Measurements from ENCODE around the gene ZNF319. TPM values are rescaled to one million over a fixed set of nuclear protein-coding genes. Genes with fewer than 3 reads are reported as not detected.
A peak's percentile ranks its signal among the peaks of the same experiment; 100 is the strongest.
"Not testable (repeated sequence)": the region's sequence is repeated elsewhere in the genome, so short reads cannot be mapped to it uniquely, and the experiment has no call there.

Gene ZNF319
- total and polyA plus RNA-seq, 8 donors, result 1.4 to 11.0 (median 2.7) TPM; not detected in 1

- Histone ChIP-seq H3K4me1 (peaks cover 0 to 8% (median 3%) of the 10 kb centered on the region in 4 donors), H3K27me3 (peaks cover 0 to under 1% (median 0%) of the 10 kb centered on the region in 3 donors), H3K4me3 (no peak overlapping the region), H3K27ac (no peak overlapping the region), H3K36me3 (no peaks in the 10 kb centered on the region), H3K9me3 (no peaks in the 10 kb centered on the region)
- DNase-seq, result no peak
- WGBS, 5 donors, result 81 to 88% (median 87%) methylated on average over 11 of the region's 11 CpGs
- intact Hi-C loops (cut with DNase I; ENCODE audit: low total_unique reads), result no loop called here
- TF ChIP-seq, protein P1, sequence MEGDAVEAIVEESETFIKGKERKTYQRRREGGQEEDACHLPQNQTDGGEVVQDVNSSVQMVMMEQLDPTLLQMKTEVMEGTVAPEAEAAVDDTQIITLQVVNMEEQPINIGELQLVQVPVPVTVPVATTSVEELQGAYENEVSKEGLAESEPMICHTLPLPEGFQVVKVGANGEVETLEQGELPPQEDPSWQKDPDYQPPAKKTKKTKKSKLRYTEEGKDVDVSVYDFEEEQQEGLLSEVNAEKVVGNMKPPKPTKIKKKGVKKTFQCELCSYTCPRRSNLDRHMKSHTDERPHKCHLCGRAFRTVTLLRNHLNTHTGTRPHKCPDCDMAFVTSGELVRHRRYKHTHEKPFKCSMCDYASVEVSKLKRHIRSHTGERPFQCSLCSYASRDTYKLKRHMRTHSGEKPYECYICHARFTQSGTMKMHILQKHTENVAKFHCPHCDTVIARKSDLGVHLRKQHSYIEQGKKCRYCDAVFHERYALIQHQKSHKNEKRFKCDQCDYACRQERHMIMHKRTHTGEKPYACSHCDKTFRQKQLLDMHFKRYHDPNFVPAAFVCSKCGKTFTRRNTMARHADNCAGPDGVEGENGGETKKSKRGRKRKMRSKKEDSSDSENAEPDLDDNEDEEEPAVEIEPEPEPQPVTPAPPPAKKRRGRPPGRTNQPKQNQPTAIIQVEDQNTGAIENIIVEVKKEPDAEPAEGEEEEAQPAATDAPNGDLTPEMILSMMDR (IDR thresholded peaks at IDR 0.05), result no peak
Observed at GRCh38 chr16:57979006-57979585, 21.4 kb downstream of the ZNF319 start.

GRCh38 chr16:57978070-57978465 lies 22.4 kb downstream of the ZNF319 start:
- H3K36me3 ChIP-seq; H3K4me1 ChIP-seq; DNase-seq; H3K27ac ChIP-seq; H3K4me3 ChIP-seq; H3K27me3 ChIP-seq; intact Hi-C loops (cut with DNase I; ENCODE audit: low total_unique reads); H3K9me3 ChIP-seq: not testable (repeated sequence)
- WGBS, 5 donors, result 42 to 86% (median 55%) methylated on average over 2 of the region's 2 CpGs

DNA sequence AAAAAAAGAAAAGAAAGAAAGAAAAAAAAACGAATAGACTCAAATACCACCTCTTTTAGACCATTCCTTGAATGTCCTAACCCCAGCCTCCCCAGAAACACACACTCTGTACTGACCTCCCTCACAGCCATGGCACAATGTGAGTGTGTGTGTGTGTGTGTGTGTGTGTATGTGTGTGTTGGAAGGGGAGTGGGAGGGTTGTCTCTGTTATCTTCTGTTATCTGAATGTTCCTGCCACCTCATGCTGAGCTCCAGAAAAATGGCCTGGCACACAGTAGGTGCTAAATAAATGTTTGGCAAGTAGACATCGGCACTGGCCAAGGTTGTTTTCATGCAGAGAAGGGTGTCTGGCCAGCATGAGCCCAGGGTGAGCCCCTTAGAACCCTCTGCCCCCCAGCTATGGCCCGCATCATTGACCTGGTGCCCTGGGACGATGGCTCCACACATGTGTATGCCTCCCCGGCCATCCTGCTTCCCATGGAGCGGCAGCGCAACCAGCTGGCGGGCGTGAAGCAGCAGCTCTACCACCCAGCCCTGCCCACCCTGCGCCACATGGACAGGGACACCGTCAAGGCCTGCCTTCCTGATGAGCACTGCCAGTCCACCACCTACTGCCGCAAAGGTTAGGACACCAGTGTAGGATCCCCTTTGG lies 22.9 kb downstream of the ZNF319 start:
- no peaks in the 10 kb centered on the region for H3K27me3 ChIP-seq
- H3K4me1 ChIP-seq, result peaks cover 0 to 7% (median 2%) of the 10 kb centered on the region in 4 donors
- H3K36me3 ChIP-seq, result no peaks in the 10 kb centered on the region
- DNase-seq, result no peak
- no peak overlapping the region for H3K27ac ChIP-seq
- no peak overlapping the region for H3K4me3 ChIP-seq
- no peak for TF ChIP-seq POLR2A (IDR thresholded peaks at IDR 0.05)
- TF ChIP-seq, protein P1 (IDR thresholded peaks at IDR 0.05), result no peak
- TF ChIP-seq EP300 (IDR thresholded peaks at IDR 0.05), result no peak
- no peak for TF ChIP-seq POLR2AphosphoS5 (IDR thresholded peaks at IDR 0.05)
- 66 to 88% (median 86%) methylated on average over 3 to 12 of the region's 12 CpGs for WGBS, 5 donors
- intact Hi-C loops (cut with DNase I; ENCODE audit: low total_unique reads), result no loop called here
- no peaks in the 10 kb centered on the region for H3K9me3 ChIP-seq

GRCh38 chr16:57976331-57976796 lies 24.1 kb downstream of the ZNF319 start:
- Histone ChIP-seq H3K4me1 (peaks cover 0 to 7% (median 2%) of the 10 kb centered on the region in 4 donors), H3K27me3 (peaks cover 0 to 2% (median 0%) of the 10 kb centered on the region in 3 donors), H3K36me3 (no peaks in the 10 kb centered on the region), H3K9me3 (no peaks in the 10 kb centered on the region), H3K4me3 (no peak overlapping the region), H3K27ac (peak overlapping the region in 1 of 5 donors; percentile 22)
- DNase-seq, result peak in 1 of 2 donors; percentile 43
- 26 to 49% (median 38%) methylated on average over 2 of the region's 2 CpGs for WGBS, 5 donors
- intact Hi-C loops (cut with DNase I; ENCODE audit: low total_unique reads), result no loop called here
- TF ChIP-seq POLR2A (IDR thresholded peaks at IDR 0.05) (no peak), EP300 (IDR thresholded peaks at IDR 0.05) (no peak), POLR2AphosphoS5 (IDR thresholded peaks at IDR 0.05) (no peak)
- TF ChIP-seq, protein P1 (IDR thresholded peaks at IDR 0.05), result no peak

DNA sequence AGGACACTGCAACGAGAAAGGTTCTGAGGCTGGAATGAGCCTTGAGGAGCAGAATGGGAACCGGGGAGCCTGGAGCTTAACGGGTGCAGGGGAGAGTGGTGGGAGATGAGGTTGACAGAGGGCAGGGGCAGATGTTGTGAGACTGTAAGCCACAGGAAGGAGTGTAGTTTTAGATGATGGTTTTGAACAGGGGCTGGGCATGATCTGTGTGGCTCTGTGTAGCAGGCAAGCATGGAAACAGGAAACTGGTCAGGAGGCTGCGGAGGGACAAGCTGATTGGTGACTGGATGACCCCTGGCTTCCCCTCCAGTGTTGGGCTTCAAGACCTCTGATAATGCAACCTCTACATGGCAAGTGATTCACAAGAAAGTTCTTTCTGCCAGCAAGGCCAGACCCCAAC lies 28.2 kb downstream of the ZNF319 start:
- Histone ChIP-seq H3K4me1 (peaks cover 0 to 7% (median 2%) of the 10 kb centered on the region in 4 donors), H3K27me3 (peaks cover 0 to 8% (median 0%) of the 10 kb centered on the region in 3 donors), H3K27ac (no peak overlapping the region), H3K9me3 (no peaks in the 10 kb centered on the region), H3K36me3 (no peaks in the 10 kb centered on the region), H3K4me3 (no peak overlapping the region)
- TF ChIP-seq POLR2AphosphoS5 (IDR thresholded peaks at IDR 0.05) (no peak), POLR2A (IDR thresholded peaks at IDR 0.05) (no peak), EP300 (IDR thresholded peaks at IDR 0.05) (no peak)
- TF ChIP-seq, protein P1 (IDR thresholded peaks at IDR 0.05), result no peak
- DNase-seq, result no peak
- intact Hi-C loops (cut with DNase I; ENCODE audit: low total_unique reads), result no loop called here
- WGBS, 5 donors, result 70 to 90% (median 81%) methylated on average over 4 of the region's 4 CpGs

Measured in stomach (tissue), 9 donors.